Karpas-422 (cell line): Measurements from ENCODE around the gene NTRK3. TPM values are rescaled to one million over a fixed set of nuclear protein-coding genes. Genes with fewer than 3 reads are reported as not detected.

Source experiments
- DNase-seq: peaks from one replicate; pipeline ENCODE4 v3.0.0-alpha.2; 2015
- H2AFZ ChIP-seq: fragments of 200-600 bp; sonication (generic); 2 replicates; pipeline ENCODE4 v1.6.1; 2014; ENCODE audit warnings: antibody characterized with exemption, low read length, mixed read lengths
- H3K27ac ChIP-seq: fragments of 200-600 bp; sonication (generic); 2 replicates; pipeline ENCODE4 v1.5.1; 2014; ENCODE audit warnings: mild to moderate bottlenecking, low read length, moderate library complexity
- H3K27me3 ChIP-seq: fragments of 200-600 bp; sonication (generic); 2 replicates; pipeline ENCODE4 v1.6.1; 2014; ENCODE audit warnings: low read length, mixed read lengths
- H3K36me3 ChIP-seq: fragments of 200-600 bp; sonication (generic); 2 replicates; pipeline ENCODE4 v1.6.1; 2014; ENCODE audit warnings: low read length, mixed read lengths; ENCODE audit not compliant: insufficient read depth
- H3K4me1 ChIP-seq: fragments of 200-600 bp; sonication (generic); 2 replicates; pipeline ENCODE4 v1.6.1; 2014; ENCODE audit warnings: mild to moderate bottlenecking, low read length, mixed read lengths
- H3K4me2 ChIP-seq: fragments of 200-600 bp; sonication (generic); 2 replicates; pipeline ENCODE4 v1.6.1; 2014; ENCODE audit warnings: low read length, low read depth, mild to moderate bottlenecking; ENCODE audit not compliant: poor library complexity, severe bottlenecking
- H3K4me3 ChIP-seq: fragments of 200-600 bp; sonication (generic); 2 replicates; pipeline ENCODE4 v1.5.1; 2014; ENCODE audit warnings: mild to moderate bottlenecking, antibody characterized with exemption, low read length, mixed read lengths
- H3K79me2 ChIP-seq: fragments of 200-600 bp; sonication (generic); 2 replicates; pipeline ENCODE4 v1.6.1; 2014; ENCODE audit warnings: mild to moderate bottlenecking, low read length, mixed read lengths
- H3K9ac ChIP-seq: fragments of 200-600 bp; sonication (generic); 2 replicates; pipeline ENCODE4 v1.6.0; 2014; ENCODE audit warnings: low read length
- H3K9me2 ChIP-seq: fragments of 200-600 bp; sonication (generic), shearing (Covaris generic); replicated peaks from 2 replicates; pipeline ENCODE4 v1.6.0; 2014; ENCODE audit warnings: mild to moderate bottlenecking, low read length, moderate library complexity; ENCODE audit not compliant: insufficient read depth
- H3K9me3 ChIP-seq: fragments of 300-700, 200-600 bp; sonication (generic); 2 replicates; pipeline ENCODE4 v1.6.1; 2014; ENCODE audit warnings: low read length, mixed read lengths
- H4K20me1 ChIP-seq: fragments of 200-600 bp; sonication (generic); 2 replicates; pipeline ENCODE4 v1.6.1; 2014; ENCODE audit warnings: mild to moderate bottlenecking, antibody characterized with exemption, low read length, low read depth; ENCODE audit not compliant: insufficient read depth
- total RNA-seq: library from RNA; depleted of rRNA; stranded (reverse); fragments of >200 nt; shearing (Covaris generic); gene quantifications from 2 replicates; pipeline ENCODE4 v1.2.3, GENCODE V29; 2014; ENCODE audit warnings: low replicate concordance

The NTRK3 gene
- total RNA-seq, 1 experiment from 2014 or later = 0.11 TPM

DNA sequence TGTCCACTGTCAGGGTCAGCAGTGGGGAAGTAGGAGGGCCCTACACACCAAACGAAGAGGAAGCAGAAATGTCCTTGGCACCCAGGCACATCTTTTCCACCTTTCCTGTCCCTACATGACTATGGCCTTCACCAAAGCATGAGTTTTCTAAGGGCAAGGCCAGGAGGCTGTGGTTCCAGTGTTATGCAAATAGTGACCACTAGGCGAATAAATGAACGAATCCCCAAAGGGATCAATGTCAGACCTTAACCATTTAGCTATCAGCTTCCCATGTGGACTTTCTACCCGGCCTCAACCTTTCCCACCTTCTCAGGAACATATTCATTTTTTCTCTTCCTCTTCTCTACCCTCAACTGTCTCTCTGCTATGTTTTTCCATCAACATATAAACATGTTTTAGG is 63.1 kb downstream of the NTRK3 start:
- no peaks in the 10 kb centered on the region for H3K79me2 ChIP-seq
- DNase-seq = no peak
- no peaks in the 10 kb centered on the region for H3K27me3 ChIP-seq
- no peak overlapping the region for H2AFZ ChIP-seq
- no peak overlapping the region for H3K27ac ChIP-seq
- no peak overlapping the region for H3K9ac ChIP-seq
- no peaks in the 10 kb centered on the region for H3K4me1 ChIP-seq
- H4K20me1 ChIP-seq = no peaks in the 10 kb centered on the region
- no peak overlapping the region for H3K4me2 ChIP-seq
- no peaks in the 10 kb centered on the region for H3K36me3 ChIP-seq
- no peaks in the 10 kb centered on the region for H3K9me2 ChIP-seq
- no peak overlapping the region for H3K4me3 ChIP-seq
- H3K9me3 ChIP-seq = no peaks in the 10 kb centered on the region

DNA sequence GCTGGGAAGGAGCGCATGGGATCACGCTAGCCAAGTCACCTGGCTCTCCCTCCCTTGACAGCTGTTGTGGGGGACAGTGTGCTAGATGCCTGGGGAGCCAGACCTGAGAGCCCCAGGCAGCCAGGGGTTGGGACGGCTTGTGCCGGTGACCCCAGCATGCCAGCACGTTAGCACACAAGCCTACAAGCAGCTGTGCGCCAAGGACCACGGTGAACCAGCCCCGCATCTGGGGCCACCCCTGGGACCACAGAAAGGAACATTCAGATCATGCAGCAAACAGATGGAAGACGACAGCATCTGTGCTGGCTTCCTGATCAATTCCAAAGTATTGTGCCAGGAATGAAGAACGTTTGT is 64.8 kb downstream of the NTRK3 start:
- H3K36me3 ChIP-seq = no peaks in the 10 kb centered on the region
- no peak overlapping the region for H3K27ac ChIP-seq
- H3K4me3 ChIP-seq = no peak overlapping the region
- no peak overlapping the region for H2AFZ ChIP-seq
- no peaks in the 10 kb centered on the region for H4K20me1 ChIP-seq
- no peak for DNase-seq
- H3K27me3 ChIP-seq = no peaks in the 10 kb centered on the region
- H3K9me3 ChIP-seq = no peaks in the 10 kb centered on the region
- H3K79me2 ChIP-seq = no peaks in the 10 kb centered on the region
- H3K4me2 ChIP-seq = no peak overlapping the region
- H3K4me1 ChIP-seq = no peaks in the 10 kb centered on the region
- no peak overlapping the region for H3K9ac ChIP-seq
- no peaks in the 10 kb centered on the region for H3K9me2 ChIP-seq

DNA sequence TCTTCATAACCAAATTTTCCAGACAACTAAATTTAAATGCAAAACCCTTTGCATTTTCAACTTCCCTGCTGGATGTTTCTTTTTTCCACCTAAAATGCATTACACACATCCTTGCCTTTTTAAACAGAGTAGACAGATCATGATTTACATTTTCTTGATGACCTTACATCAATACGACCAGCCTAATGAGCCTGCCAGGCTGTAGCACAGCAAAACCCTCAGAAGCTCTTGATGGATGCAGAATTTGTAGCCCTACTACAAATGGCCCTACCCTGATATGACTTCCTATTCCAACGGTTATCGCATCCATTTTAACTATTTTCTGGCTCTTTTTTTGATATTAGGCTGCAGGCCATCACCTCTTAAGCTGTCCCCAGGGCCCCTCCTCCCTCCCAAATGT is 66.3 kb downstream of the NTRK3 start:
- Histone ChIP-seq H3K9me3 (no peaks in the 10 kb centered on the region), H4K20me1 (no peaks in the 10 kb centered on the region), H3K27ac (no peak overlapping the region), H2AFZ (no peak overlapping the region), H3K27me3 (no peaks in the 10 kb centered on the region), H3K36me3 (no peaks in the 10 kb centered on the region), H3K9ac (no peak overlapping the region), H3K4me3 (no peak overlapping the region), H3K9me2 (no peaks in the 10 kb centered on the region), H3K4me2 (no peak overlapping the region), H3K4me1 (no peaks in the 10 kb centered on the region), H3K79me2 (no peaks in the 10 kb centered on the region)
- no peak for DNase-seq

DNA sequence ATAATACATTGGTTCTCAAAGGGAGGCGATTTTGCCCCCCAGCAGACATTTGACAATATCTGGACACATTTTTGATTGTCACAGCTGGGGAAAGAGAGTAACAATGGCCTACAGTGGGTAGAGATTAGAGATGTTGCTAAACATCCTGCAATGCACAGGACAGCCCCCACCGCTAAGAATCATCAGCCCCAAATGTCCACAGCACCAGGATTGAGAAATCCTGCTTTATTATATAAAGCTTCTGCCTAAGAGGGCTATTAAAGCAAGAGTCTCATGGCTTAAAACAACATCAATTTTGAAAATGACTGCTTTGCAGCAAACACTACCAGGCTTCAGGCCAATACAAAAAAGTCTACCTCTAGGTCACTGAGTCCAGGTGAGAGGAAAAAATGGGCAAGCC is 68.2 kb downstream of the NTRK3 start:
- no peak overlapping the region for H3K9ac ChIP-seq
- H3K4me2 ChIP-seq = no peak overlapping the region
- H3K4me3 ChIP-seq = no peak overlapping the region
- no peak for DNase-seq
- H3K79me2 ChIP-seq = no peaks in the 10 kb centered on the region
- H3K27ac ChIP-seq = no peak overlapping the region
- no peaks in the 10 kb centered on the region for H3K9me2 ChIP-seq
- no peaks in the 10 kb centered on the region for H3K27me3 ChIP-seq
- H3K9me3 ChIP-seq = no peaks in the 10 kb centered on the region
- no peaks in the 10 kb centered on the region for H4K20me1 ChIP-seq
- H2AFZ ChIP-seq = no peak overlapping the region
- no peaks in the 10 kb centered on the region for H3K36me3 ChIP-seq
- H3K4me1 ChIP-seq = no peaks in the 10 kb centered on the region

DNA sequence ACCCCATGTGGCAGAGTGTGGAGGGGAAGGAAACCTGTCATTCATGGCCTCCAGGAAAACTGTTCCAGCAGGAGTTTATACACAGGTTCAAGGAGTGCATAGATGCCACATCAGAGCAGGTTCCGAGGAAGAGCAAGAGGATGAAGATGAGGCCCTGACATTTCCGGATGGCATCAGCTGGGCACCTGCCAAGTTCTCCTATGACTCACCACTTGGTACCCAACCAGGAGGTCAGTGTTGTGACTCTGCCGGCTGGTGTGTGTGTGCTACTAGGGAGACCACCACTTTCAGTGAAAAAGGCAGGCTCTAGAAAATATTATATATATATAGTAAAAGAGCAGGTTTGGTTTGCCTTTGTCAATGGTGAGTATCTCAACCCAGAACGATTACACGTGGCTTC is 69.3 kb downstream of the NTRK3 start:
- no peaks in the 10 kb centered on the region for H3K36me3 ChIP-seq
- no peaks in the 10 kb centered on the region for H3K79me2 ChIP-seq
- H3K27me3 ChIP-seq = no peaks in the 10 kb centered on the region
- no peak overlapping the region for H3K4me2 ChIP-seq
- no peaks in the 10 kb centered on the region for H3K9me3 ChIP-seq
- H4K20me1 ChIP-seq = no peaks in the 10 kb centered on the region
- H2AFZ ChIP-seq = no peak overlapping the region
- H3K9me2 ChIP-seq = no peaks in the 10 kb centered on the region
- no peak overlapping the region for H3K9ac ChIP-seq
- no peak overlapping the region for H3K27ac ChIP-seq
- no peaks in the 10 kb centered on the region for H3K4me1 ChIP-seq
- H3K4me3 ChIP-seq = no peak overlapping the region
- no peak for DNase-seq

DNA sequence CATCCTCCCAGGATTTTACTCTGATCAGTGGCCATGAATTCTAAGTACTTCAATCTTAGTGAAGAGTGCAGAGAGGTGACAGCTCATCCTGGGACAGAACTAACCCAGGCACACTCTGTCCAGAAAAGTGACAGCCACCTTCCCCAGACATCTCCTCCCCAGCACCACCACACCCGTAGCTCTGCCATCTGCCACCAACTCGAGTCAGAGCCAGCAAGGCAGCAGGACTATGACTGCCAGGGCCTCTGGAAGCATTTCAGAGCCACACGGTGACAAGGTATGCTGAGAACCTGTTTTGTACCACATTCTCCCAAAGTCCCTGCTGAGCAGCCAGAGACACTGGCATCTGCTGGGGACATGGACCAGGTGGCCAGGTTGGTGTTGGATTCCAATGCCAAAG is 71.0 kb downstream of the NTRK3 start:
- Histone ChIP-seq H4K20me1 (no peaks in the 10 kb centered on the region), H3K4me3 (no peak overlapping the region), H3K9me3 (no peaks in the 10 kb centered on the region), H3K79me2 (no peaks in the 10 kb centered on the region), H3K27me3 (no peaks in the 10 kb centered on the region), H3K27ac (no peak overlapping the region), H3K4me1 (no peaks in the 10 kb centered on the region), H3K9ac (no peak overlapping the region), H3K36me3 (no peaks in the 10 kb centered on the region), H2AFZ (no peak overlapping the region), H3K4me2 (no peak overlapping the region), H3K9me2 (no peaks in the 10 kb centered on the region)
- DNase-seq = no peak

DNA sequence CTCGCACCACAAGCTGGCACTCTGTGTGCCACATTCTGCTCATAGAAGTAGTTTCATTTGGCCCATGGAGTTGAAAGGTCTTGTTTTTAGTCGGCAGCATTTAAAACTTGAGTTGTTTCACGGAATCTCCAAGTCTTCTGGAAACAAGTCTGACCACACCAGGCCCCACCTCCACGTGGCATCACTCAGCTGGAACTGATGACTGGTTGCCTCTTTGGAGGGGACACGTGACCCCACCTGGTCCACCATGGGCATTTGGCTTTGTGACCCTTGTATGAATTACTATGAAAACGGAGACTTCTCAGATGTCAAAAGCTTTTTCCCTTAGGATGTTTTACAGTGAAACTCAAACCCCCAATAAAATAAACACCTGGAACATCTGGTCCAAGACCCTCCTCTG is 74.9 kb downstream of the NTRK3 start:
- Histone ChIP-seq H3K36me3 (no peaks in the 10 kb centered on the region), H3K9ac (no peak overlapping the region), H3K4me3 (no peak overlapping the region), H2AFZ (no peak overlapping the region), H3K9me2 (no peaks in the 10 kb centered on the region), H3K79me2 (no peaks in the 10 kb centered on the region), H3K4me1 (peaks cover 20% of the 10 kb centered on the region), H3K4me2 (no peak overlapping the region), H3K27me3 (peaks cover 2% of the 10 kb centered on the region; the same call in 1 of the 2 replicates), H4K20me1 (peaks cover 11% of the 10 kb centered on the region; the same call in 1 of the 2 replicates), H3K27ac (no peak overlapping the region), H3K9me3 (no peaks in the 10 kb centered on the region)
- no peak for DNase-seq

DNA sequence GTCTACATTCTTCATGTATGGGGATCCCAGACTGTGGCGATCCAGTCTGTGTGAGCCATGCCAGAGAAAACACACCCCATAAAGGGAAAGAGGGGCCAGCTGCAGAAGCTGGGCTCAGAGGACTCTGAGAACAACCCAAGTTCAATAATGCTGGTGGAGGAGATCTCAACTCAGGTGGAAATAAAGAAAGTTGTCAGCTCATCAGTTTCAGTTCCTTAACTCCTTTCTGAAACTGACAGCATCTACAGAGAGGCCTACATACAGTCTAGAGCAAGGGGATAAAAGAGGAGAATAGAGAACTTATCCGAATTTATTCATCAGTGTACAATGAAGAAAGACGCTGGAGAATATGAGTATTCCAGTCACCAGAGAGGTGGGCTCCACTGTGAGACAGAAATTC is 77.0 kb downstream of the NTRK3 start:
- no peaks in the 10 kb centered on the region for H3K9me3 ChIP-seq
- H3K36me3 ChIP-seq = no peaks in the 10 kb centered on the region
- H3K79me2 ChIP-seq = no peaks in the 10 kb centered on the region
- peak; percentile 66 for DNase-seq
- H3K4me3 ChIP-seq = no peak overlapping the region
- no peak overlapping the region for H3K27ac ChIP-seq
- no peaks in the 10 kb centered on the region for H3K9me2 ChIP-seq
- no peak overlapping the region for H3K9ac ChIP-seq
- H3K4me1 ChIP-seq = peaks cover 20% of the 10 kb centered on the region
- no peak overlapping the region for H3K4me2 ChIP-seq
- no peak overlapping the region for H2AFZ ChIP-seq
- peaks cover 2% of the 10 kb centered on the region; the same call in 1 of the 2 replicates for H3K27me3 ChIP-seq
- H4K20me1 ChIP-seq = peaks cover 11% of the 10 kb centered on the region; the same call in 1 of the 2 replicates

DNA sequence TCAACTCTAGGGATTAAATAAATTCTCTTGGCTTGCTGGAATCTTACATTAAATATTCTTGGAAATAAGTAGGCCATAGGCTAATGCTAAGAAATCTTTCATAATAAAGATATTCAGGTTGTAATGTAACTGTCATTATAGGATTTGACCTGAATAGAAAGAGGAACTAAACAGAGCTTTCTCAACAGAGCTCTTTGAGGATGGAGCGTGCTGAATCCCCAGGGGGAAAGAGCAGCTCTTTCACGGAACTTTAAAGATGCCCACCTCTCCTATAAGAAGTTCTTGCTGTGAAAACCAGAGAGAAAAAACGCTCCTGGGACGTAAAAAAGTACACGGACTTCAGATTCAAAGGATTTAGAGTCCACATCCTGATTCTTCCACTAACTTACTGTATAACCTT is 77.9 kb downstream of the NTRK3 start:
- peaks cover 2% of the 10 kb centered on the region; the same call in 1 of the 2 replicates for H3K27me3 ChIP-seq
- peaks cover 20% of the 10 kb centered on the region for H3K4me1 ChIP-seq
- peak; percentile 79 for DNase-seq
- no peaks in the 10 kb centered on the region for H3K79me2 ChIP-seq
- no peaks in the 10 kb centered on the region for H3K36me3 ChIP-seq
- no peaks in the 10 kb centered on the region for H3K9me3 ChIP-seq
- no peak overlapping the region for H3K27ac ChIP-seq
- no peak overlapping the region for H3K4me2 ChIP-seq
- no peaks in the 10 kb centered on the region for H3K9me2 ChIP-seq
- no peak overlapping the region for H2AFZ ChIP-seq
- H3K9ac ChIP-seq = no peak overlapping the region
- peaks cover 11% of the 10 kb centered on the region; the same call in 1 of the 2 replicates for H4K20me1 ChIP-seq
- H3K4me3 ChIP-seq = no peak overlapping the region
